Activated CD8-positive, alpha-beta T cell treated with anti-CD3 and anti-CD28 coated beads, Interleukin-2, amount 10 ng/mL, durations not matched to agents 7 days and 5 days (primary cell): ENCODE results near the gene RECQL5. TPM values are rescaled to one million over a fixed set of nuclear protein-coding genes. Genes with fewer than 3 reads are reported as not detected.
"Not testable (repeated sequence)": the region's sequence is repeated elsewhere in the genome, so short reads cannot be mapped to it uniquely, and the experiment has no call there.

ENCODE experiments used
- ATAC-seq: fragments of 150-1000 bp; cut with Tn5 transposase; one replicate; pipeline ENCODE4 v1.10.0; 2021; ENCODE audit warnings: moderate library complexity
- CTCF ChIA-PET: fragments of 350-600 bp; sonication (Branson Sonifier 250); formaldehyde crosslinking; loops from one replicate; lab custom pipeline; 2021; ENCODE audit warnings: antibody characterized with exemption; lab: Charles Lee
- POLR2A ChIA-PET: fragments of 350-600 bp; sonication (Branson Sonifier 250); formaldehyde crosslinking; loops from one replicate; lab custom pipeline; 2021; ENCODE audit warnings: antibody characterized with exemption; lab: Charles Lee
- DNase-seq: peaks from one replicate; pipeline ENCODE4 v3.0.0-alpha.2; 2020
- H3K27ac Mint-ChIP-seq: one replicate; pipeline ENCODE4 v1.8.0; 2021; ENCODE audit warnings: mild to moderate bottlenecking, mixed read lengths
- H3K27me3 Mint-ChIP-seq: one replicate; pipeline ENCODE4 v1.8.0; 2021; ENCODE audit warnings: low read depth, mixed read lengths
- H3K36me3 Mint-ChIP-seq: one replicate; pipeline ENCODE4 v1.8.0; 2021; ENCODE audit warnings: low read depth, mixed read lengths
- H3K4me1 Mint-ChIP-seq: one replicate; pipeline ENCODE4 v1.8.0; 2021; ENCODE audit warnings: low read depth, mixed read lengths
- H3K4me3 Mint-ChIP-seq: one replicate; pipeline ENCODE4 v1.8.0; 2021; ENCODE audit warnings: mild to moderate bottlenecking, mixed read lengths
- H3K9me3 Mint-ChIP-seq: one replicate; pipeline ENCODE4 v1.8.0; 2022; ENCODE audit warnings: mixed read lengths; ENCODE audit not compliant: insufficient read depth
- total RNA-seq, 2 experiments: library from RNA; stranded (reverse); gene quantifications; one replicate each; pipeline ENCODE4 v1.2.3, GENCODE V29; 2021

The RECQL5 gene
- total RNA-seq, 2 experiments from 2014 or later = 37.6 to 43.9 TPM

DNA sequence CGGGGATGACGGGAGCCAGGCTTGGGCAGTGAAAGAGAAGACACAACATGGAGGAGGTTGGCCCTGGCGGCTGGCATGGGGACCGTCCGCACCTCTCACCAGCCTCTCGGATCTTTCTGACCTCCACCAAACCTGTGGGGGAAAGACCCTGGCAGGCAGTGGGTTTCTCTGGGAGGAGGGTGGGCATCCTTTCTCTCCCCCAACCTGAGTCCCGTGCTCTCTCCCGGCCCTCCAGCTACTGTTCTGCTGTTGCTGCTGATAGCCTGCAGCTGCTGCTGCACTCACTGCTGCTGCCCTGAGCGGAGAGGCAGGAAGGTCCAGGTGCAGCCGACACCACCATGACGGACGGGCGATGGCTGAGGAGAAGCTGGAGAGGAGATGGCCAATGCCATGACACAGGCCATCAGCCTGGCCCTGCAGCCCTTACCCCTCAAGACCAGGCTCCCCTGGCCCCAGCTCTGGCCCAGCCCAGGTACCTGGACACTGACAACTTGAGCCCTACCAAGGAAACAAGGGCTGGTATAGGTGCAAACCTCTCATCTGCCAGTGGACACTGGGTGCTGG lies 26.3 kb downstream of the RECQL5 start:
- no peak overlapping the region for H3K4me3 Mint-ChIP-seq
- H3K36me3 Mint-ChIP-seq = peaks cover 3% of the 10 kb centered on the region
- CTCF ChIA-PET = interaction anchor here (1.7 to 6.6 kb wide), 4 partner anchors 7 to 113 kb away, joined by 4 to 98 read pairs (median 8); partner anchors contain the start of gene SMIM5
- H3K27me3 Mint-ChIP-seq = no peaks in the 10 kb centered on the region
- POLR2A ChIA-PET = interaction anchor here (0.9 kb wide), 1 partner anchor 10 kb away, joined by 3 read pairs; no protein-coding TSS in a partner anchor
- ATAC-seq (no peak), DNase-seq (no peak)
- no peak overlapping the region for H3K27ac Mint-ChIP-seq
- H3K4me1 Mint-ChIP-seq = peaks cover 13% of the 10 kb centered on the region
- no peaks in the 10 kb centered on the region for H3K9me3 Mint-ChIP-seq

DNA sequence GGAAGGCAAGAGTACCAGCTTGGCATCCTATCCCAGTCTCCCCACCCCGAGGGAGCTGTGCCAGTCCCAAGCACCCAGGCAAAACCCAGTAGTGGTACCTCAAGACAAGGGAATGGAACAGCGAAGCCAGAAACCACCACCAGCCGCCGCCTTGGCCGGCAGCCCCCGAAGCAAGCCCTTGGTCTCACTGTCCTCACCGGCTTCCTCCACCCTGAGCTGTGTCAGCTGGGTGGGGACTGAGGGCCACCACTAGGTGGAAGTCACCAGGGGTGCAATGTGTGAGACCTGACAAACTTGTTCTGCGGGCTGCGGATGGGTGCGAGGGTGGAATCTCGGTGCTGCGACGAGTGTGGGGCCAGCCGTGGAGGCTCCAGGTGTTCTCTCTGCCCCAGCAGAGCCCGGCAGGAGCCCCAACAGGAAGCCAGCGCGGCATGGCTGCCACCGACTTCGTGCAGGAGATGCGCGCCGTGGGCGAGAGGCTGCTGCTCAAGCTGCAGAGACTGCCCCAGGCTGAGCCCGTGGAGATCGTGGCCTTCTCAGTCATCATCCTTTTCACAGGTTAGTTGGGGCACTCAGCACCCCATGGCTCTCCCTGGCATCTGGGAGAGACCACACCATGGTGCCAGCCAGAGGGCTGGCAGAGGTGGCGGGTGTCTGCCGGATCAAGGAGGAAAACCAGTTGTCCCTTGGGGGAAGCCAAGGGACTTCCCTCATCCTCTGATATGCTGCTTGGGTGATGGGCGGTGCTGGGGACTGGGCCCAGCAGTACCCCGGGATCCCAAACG lies 27.0 kb downstream of the RECQL5 start:
- no peaks in the 10 kb centered on the region for H3K9me3 Mint-ChIP-seq
- CTCF ChIA-PET = interaction anchor here (1.7 to 12.1 kb wide), 3 partner anchors 19 to 110 kb away, joined by 4 to 343 read pairs (median 4); no protein-coding TSS in a partner anchor
- H3K27me3 Mint-ChIP-seq = no peaks in the 10 kb centered on the region
- H3K36me3 Mint-ChIP-seq = no peaks in the 10 kb centered on the region
- H3K4me1 Mint-ChIP-seq = peaks cover 6% of the 10 kb centered on the region
- DNase-seq (no peak), ATAC-seq (no peak)
- H3K4me3 Mint-ChIP-seq = no peak overlapping the region
- POLR2A ChIA-PET = no interaction called here
- H3K27ac Mint-ChIP-seq = no peak overlapping the region

DNA sequence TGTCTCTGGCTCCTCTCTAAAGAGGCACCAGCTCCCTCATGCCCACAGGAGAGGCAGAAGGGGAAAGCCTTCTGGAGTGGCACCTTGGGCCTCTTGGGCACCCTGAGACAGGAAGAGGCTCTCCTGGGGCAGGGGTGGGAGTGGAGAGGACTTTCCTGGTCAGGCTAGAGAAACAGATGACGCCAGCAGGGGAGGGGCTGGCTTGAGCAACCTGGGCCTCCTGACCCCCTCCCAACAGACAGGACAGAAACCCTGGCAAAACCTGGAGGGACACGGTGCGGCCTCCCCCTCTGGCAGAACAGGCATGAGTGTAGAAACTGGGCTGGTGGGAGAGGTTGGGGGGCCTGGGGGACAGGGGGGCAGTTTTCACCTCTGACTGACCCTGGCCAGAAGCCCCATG lies 27.6 kb downstream of the RECQL5 start:
- no peak for ATAC-seq
- CTCF ChIA-PET = interaction anchor here (12.1 kb wide), 1 partner anchor 110 kb away, joined by 343 read pairs; no protein-coding TSS in a partner anchor
- POLR2A ChIA-PET = interaction anchor here (1.3 kb wide), 1 partner anchor 28 kb away, joined by 3 read pairs; the partner anchor contains the start of genes RECQL5 and SAP30BP
- Mint-ChIP-seq H3K4me1 (peaks cover 4% of the 10 kb centered on the region), H3K36me3 (no peaks in the 10 kb centered on the region), H3K27me3 (no peaks in the 10 kb centered on the region), H3K4me3 (no peak overlapping the region), H3K27ac (no peak overlapping the region), H3K9me3 (no peaks in the 10 kb centered on the region)
- DNase-seq = no peak

DNA sequence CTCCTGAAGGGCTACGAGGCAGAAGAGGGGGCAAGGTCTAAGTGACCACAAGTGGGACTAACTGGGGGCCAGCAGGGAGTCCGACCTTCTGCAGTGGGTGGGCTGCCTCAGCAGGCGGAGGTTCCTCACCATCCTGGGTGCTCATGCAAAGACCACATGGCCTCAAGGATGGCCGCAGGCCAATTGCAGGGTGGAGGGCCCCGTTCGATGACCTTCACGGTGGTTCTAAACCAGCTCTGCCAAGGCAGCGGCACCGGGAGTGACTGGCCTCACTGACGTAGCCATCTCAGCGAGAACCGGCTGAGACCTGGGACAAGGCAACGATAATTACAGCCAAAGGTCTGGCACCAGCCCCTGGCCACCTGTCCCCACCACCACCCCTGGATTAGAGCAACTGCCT lies 28.1 kb downstream of the RECQL5 start:
- no peaks in the 10 kb centered on the region for H3K27me3 Mint-ChIP-seq
- no peak overlapping the region for H3K27ac Mint-ChIP-seq
- no peak overlapping the region for H3K4me3 Mint-ChIP-seq
- ChIA-PET CTCF (interaction anchor here (1.4 to 12.1 kb wide), 2 partner anchors 8 to 110 kb away, joined by 4 to 343 read pairs; a partner anchor contains a TSS), POLR2A (interaction anchor here (1.3 kb wide), 1 partner anchor 28 kb away, joined by 3 read pairs; the partner anchor contains the start of genes RECQL5 and SAP30BP)
- DNase-seq (no peak), ATAC-seq (no peak)
- no peaks in the 10 kb centered on the region for H3K36me3 Mint-ChIP-seq
- peaks cover 4% of the 10 kb centered on the region for H3K4me1 Mint-ChIP-seq
- H3K9me3 Mint-ChIP-seq = no peaks in the 10 kb centered on the region

DNA sequence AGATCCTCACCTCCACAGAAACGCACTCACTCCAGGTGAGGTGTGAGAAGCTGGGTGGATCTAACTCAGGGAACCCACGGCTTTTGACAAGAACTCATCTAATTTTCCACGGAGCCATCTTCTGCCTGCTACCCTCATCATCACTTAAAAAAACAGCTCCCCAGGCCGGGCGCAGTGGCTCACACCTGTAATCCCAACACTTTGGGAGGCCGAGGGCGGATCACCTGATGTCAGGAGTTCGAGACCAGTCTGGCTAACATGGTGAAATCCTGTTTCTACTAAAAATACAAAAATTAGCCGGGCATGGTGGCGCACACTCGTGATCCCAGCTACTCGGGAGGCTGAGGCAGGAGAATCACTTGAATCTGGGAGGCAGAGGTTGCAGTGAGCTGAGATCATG lies 28.9 kb downstream of the RECQL5 start:
- not testable (repeated sequence) for H3K4me1 Mint-ChIP-seq, H3K27ac Mint-ChIP-seq
- POLR2A ChIA-PET = interaction anchor here (1.3 kb wide), 1 partner anchor 29 kb away, joined by 3 read pairs; the partner anchor contains the start of genes RECQL5 and SAP30BP

DNA sequence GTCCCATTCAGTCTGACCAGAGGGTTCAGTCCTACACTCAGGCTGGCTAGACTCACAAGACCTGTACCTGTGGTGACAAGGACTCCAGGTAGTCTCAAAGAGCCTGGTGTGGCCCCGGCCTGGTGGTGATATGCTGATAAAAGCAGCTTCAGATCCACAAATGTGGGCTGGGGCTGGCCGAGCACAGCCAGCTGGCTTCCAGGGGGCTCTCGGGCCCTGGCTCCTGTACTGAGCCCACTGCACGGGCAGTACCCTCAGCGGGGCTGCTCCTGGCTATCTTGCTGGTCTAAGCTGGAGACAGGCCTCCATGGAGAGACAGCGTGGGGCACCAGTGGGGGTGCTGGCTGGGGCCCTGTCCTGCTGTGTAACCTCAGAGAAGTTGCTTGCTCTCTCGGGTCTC lies 29.4 kb downstream of the RECQL5 start:
- POLR2A ChIA-PET = interaction anchor here (1.3 to 1.4 kb wide), 2 partner anchors 9 to 113 kb away, joined by 3 read pairs; a partner anchor contains a TSS
- ATAC-seq = no peak
- CTCF ChIA-PET = interaction anchor here (1.0 to 12.1 kb wide), 5 partner anchors 9 to 112 kb away, joined by 3 to 343 read pairs (median 4); partner anchors contain the start of gene ITGB4

More for the DNA sequence above, 28.9 kb downstream of the RECQL5 start:
- H3K4me3 Mint-ChIP-seq, H3K27me3 Mint-ChIP-seq, H3K36me3 Mint-ChIP-seq, H3K9me3 Mint-ChIP-seq, ATAC-seq, DNase-seq: not testable (repeated sequence)
- CTCF ChIA-PET = interaction anchor here (0.7 to 12.1 kb wide), 5 partner anchors 8 to 111 kb away, joined by 3 to 343 read pairs (median 4); partner anchors contain the start of gene ITGB4

DNA sequence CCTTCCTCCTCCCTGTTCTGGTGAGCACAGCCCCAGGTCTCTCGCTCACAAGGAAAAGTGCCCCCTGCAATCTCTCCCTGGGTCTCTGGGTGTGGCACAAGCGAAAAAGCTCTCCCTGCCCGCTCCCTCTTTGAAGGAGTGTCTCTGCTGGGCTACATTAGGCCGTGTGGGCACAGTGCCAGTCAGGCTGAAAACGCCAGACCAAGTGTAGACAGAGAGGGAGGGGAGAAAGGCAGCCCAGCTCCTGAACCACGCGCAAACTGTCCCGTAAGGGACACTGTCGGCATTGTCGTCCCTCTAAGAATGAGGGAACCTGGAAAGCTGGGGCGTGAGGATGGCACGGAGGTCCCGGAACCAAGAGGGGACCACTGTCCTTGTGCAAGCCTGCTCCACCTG lies 29.8 kb downstream of the RECQL5 start:
- no peak overlapping the region for H3K4me3 Mint-ChIP-seq
- ChIA-PET POLR2A (interaction anchor here (1.3 to 1.4 kb wide), 2 partner anchors 9 to 113 kb away, joined by 3 read pairs; a partner anchor contains a TSS), CTCF (interaction anchor here (1.1 to 12.1 kb wide), 3 partner anchors 16 to 112 kb away, joined by 4 to 343 read pairs (median 10); no protein-coding TSS in a partner anchor)
- no peaks in the 10 kb centered on the region for H3K9me3 Mint-ChIP-seq
- no peak for DNase-seq
- no peaks in the 10 kb centered on the region for H3K27me3 Mint-ChIP-seq
- no peak overlapping the region for H3K27ac Mint-ChIP-seq
- peaks cover under 1% of the 10 kb centered on the region for H3K4me1 Mint-ChIP-seq
- ATAC-seq = no peak
- no peaks in the 10 kb centered on the region for H3K36me3 Mint-ChIP-seq

More for the DNA sequence above, 29.4 kb downstream of the RECQL5 start:
- no peak for DNase-seq
- no peak overlapping the region for H3K27ac Mint-ChIP-seq
- peaks cover 4% of the 10 kb centered on the region for H3K4me1 Mint-ChIP-seq
- H3K9me3 Mint-ChIP-seq = no peaks in the 10 kb centered on the region
- H3K36me3 Mint-ChIP-seq = no peaks in the 10 kb centered on the region
- H3K27me3 Mint-ChIP-seq = no peaks in the 10 kb centered on the region
- H3K4me3 Mint-ChIP-seq = no peak overlapping the region

DNA sequence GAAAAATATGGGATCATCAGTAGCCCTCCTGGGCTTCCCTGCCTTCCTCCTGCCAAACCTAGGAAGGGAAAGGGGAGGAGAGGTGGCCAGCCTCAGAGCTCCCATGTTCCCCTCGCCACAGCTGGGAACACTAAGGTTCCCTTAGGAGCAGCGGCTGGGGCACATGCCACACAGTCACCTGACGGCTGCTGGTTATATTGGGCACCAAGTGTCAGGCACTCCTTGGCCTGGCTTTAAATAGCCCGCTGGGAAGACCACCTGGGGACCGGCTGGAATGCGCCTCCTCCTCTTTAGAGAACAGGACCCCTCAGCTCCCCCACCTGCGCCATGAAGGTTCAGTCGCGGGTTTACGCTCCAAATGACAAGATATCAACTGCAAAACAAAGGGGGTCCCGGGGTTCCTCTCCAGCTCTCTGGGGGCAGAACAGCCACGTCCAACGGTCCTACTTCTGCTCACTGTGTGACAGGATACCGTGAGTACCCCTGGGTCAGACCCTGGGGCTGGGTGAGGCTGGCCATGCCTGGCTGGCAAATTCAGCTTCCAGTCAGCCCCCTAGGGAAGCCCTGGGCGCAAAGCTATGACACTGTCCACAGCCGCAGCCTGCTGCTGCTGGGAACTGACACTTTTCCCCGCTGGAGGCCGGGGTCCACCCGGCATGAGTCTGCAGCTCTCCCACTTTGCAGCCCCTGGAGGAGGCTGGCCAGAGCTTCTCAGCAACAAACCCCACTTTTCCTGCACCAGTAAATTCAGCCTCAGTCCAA lies 30.4 kb downstream of the RECQL5 start:
- no peak for DNase-seq
- no peaks in the 10 kb centered on the region for H3K27me3 Mint-ChIP-seq
- H3K27ac Mint-ChIP-seq = no peak overlapping the region
- CTCF ChIA-PET = interaction anchor here (0.9 to 12.1 kb wide), 4 partner anchors 8 to 113 kb away, joined by 4 to 343 read pairs (median 7); no protein-coding TSS in a partner anchor
- H3K4me3 Mint-ChIP-seq = no peak overlapping the region
- H3K36me3 Mint-ChIP-seq = no peaks in the 10 kb centered on the region
- no peaks in the 10 kb centered on the region for H3K9me3 Mint-ChIP-seq
- H3K4me1 Mint-ChIP-seq = no peaks in the 10 kb centered on the region
- POLR2A ChIA-PET = interaction anchor here (1.3 to 1.4 kb wide), 2 partner anchors 10 to 114 kb away, joined by 3 read pairs; a partner anchor contains a TSS
- no peak for ATAC-seq

DNA sequence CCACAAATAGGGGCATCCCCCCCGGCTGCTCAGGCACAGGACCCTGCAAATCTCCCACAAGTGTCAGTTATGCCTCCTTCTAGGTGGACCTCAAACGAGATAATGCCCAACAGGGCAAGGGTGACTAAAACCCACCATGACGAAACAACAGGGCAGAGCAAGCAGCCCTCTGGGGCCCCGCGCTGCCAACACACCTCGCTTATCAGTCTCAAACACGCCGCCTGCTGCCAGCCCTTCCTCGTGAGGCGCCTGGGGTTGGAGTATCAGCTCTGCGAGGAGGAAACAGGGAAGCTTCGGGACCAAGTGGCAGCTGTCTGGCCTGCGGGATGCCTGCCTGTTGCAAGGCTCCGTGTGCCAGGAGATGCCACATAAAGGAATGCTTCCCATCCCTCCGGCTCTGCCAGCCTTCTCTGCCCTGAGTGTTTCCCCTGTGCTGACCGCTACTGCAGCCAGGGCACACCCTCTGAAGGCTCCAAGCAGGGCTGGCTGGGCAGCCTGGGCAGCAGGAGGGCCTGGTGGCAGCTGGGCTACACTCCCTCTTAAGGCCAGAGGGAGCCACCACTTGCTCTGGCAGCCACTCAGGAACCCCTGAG lies 31.2 kb downstream of the RECQL5 start:
- ATAC-seq = no peak
- Mint-ChIP-seq H3K9me3 (no peaks in the 10 kb centered on the region), H3K27me3 (no peaks in the 10 kb centered on the region), H3K36me3 (no peaks in the 10 kb centered on the region), H3K4me3 (no peak overlapping the region), H3K27ac (no peak overlapping the region), H3K4me1 (no peaks in the 10 kb centered on the region)
- no peak for DNase-seq
- CTCF ChIA-PET = interaction anchor here (0.9 to 12.1 kb wide), 4 partner anchors 9 to 113 kb away, joined by 4 to 343 read pairs (median 72); no protein-coding TSS in a partner anchor
- POLR2A ChIA-PET = no interaction called here

DNA sequence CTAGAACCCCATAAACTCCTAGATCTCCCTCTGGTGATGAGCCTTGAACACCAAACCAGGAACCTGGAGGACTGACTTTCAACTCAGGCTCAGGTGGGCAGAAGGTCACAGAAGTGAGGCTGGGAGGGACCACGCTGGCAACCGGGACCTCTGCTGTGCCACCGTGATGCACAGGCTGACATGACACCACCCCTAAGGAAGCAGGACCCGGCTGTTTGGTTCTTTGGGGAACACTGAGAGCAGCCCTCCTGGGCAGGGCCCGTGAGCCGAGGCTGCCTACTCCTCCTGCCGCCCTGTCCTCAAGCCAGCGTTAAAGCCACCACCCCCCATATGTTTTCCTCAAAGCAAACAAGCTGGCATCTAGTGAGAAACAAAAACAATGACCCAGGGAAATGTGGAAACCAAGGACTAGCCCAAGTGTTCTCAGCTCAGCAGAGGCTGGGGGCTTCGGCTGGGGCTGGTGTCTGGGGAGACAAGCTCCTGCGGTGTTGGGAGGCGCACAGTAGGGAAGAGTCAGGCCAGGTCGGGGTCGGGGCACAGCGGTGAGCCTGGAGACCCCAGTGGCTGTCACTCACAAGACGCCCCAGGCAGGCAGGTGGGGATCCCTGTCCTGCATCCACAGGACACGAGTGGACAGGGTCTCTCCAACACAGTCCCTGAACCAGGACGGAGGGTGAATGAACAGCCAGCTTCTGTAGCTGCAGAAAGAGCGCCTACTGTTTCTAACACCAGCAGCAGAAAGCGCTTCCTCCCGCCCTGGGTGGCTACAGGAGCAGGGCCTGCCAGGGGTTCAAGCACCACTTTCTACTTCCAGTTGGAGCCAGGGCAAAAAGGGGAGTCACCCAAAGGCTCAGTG lies 32.0 kb downstream of the RECQL5 start:
- Mint-ChIP-seq H3K27ac (no peak overlapping the region), H3K4me3 (no peak overlapping the region), H3K4me1 (no peaks in the 10 kb centered on the region), H3K9me3 (no peaks in the 10 kb centered on the region), H3K27me3 (no peaks in the 10 kb centered on the region), H3K36me3 (no peaks in the 10 kb centered on the region)
- no peak for DNase-seq
- ChIA-PET POLR2A (interaction anchor here (0.6 to 1.8 kb wide), 2 partner anchors 32 to 78 kb away, joined by 3 to 10 read pairs; partner anchors contain the start of genes RECQL5 and SAP30BP), CTCF (interaction anchor here (1.1 to 12.1 kb wide), 8 partner anchors 9 to 204 kb away, joined by 3 to 343 read pairs (median 14); partner anchors contain the start of genes RECQL5, SAP30BP and TSEN54)
- ATAC-seq = no peak
